Gastroesophageal sphincter (tissue), 3 donors: ENCODE results near the gene IQCC.

Experiments
- CTCF ChIP-seq, 4 experiments: fragments of 200-600 bp in 2 of 4; fragments of 450-650 bp in 2 of 4; sonication (generic) in 1 of 4; IDR thresholded peaks; one replicate each; pipeline ENCODE4 v1.5.1; 2017 to 2019; ENCODE audit warnings: antibody characterized with exemption in 4 of 4, mild to moderate bottlenecking in 2 of 4, moderate library complexity in 2 of 4
- EP300 ChIP-seq: sonication (generic); formaldehyde crosslinking; IDR thresholded peaks from one replicate; pipeline ENCODE4 v1.6.1; 2017; ENCODE audit warnings: antibody characterized with exemption, mild to moderate bottlenecking
- POLR2A ChIP-seq, 2 donors: fragments of 450-650 bp; IDR thresholded peaks; one replicate each; pipeline ENCODE4 v1.6.1; 2017; ENCODE audit warnings: antibody characterized with exemption in 2 of 2, mild to moderate bottlenecking in 2 of 2, moderate library complexity in 1 of 2
- POLR2AphosphoS5 ChIP-seq: sonication (generic); formaldehyde crosslinking; IDR thresholded peaks from one replicate; pipeline ENCODE4 v1.6.1; 2017; ENCODE audit warnings: antibody characterized with exemption

GRCh38 chr1:32180186-32181060 is 25.0 kb upstream of the IQCC start:
- no peak for TF ChIP-seq CTCF (IDR thresholded peaks at IDR 0.05)
- TF ChIP-seq POLR2A (IDR thresholded peaks at IDR 0.05) = no peak
- TF ChIP-seq POLR2AphosphoS5 = no peak
- no peak for TF ChIP-seq EP300
